IPS-15b (cell line): ENCODE measurements around the gene PRM3.
"Not testable (repeated sequence)": the region's sequence is repeated elsewhere in the genome, so short reads cannot be mapped to it uniquely, and the experiment has no call there.

Experiments used
- H3K27me3 ChIP-seq: one replicate; pipeline ENCODE4 v1.6.1; 2013; ENCODE audit warnings: low read length; ENCODE audit not compliant: control insufficient read depth, insufficient read depth
- H3K36me3 ChIP-seq: one replicate; pipeline ENCODE4 v1.6.1; 2013; ENCODE audit warnings: low read length; ENCODE audit not compliant: control insufficient read depth, insufficient read depth
- H3K4me1 ChIP-seq: one replicate; pipeline ENCODE4 v1.6.1; 2013; ENCODE audit warnings: mild to moderate bottlenecking, low read length; ENCODE audit not compliant: control insufficient read depth, insufficient read depth
- H3K4me3 ChIP-seq: one replicate; pipeline ENCODE4 v1.5.1; 2013; ENCODE audit warnings: low read depth, low read length
- H3K9ac ChIP-seq: one replicate; pipeline ENCODE4 v1.6.1; 2013; ENCODE audit warnings: low read depth, mild to moderate bottlenecking, low read length
- H3K9me3 ChIP-seq: one replicate; pipeline ENCODE4 v1.6.1; 2013; ENCODE audit warnings: mild to moderate bottlenecking, low read length; ENCODE audit not compliant: control insufficient read depth, insufficient read depth

The PRM3 gene

DNA sequence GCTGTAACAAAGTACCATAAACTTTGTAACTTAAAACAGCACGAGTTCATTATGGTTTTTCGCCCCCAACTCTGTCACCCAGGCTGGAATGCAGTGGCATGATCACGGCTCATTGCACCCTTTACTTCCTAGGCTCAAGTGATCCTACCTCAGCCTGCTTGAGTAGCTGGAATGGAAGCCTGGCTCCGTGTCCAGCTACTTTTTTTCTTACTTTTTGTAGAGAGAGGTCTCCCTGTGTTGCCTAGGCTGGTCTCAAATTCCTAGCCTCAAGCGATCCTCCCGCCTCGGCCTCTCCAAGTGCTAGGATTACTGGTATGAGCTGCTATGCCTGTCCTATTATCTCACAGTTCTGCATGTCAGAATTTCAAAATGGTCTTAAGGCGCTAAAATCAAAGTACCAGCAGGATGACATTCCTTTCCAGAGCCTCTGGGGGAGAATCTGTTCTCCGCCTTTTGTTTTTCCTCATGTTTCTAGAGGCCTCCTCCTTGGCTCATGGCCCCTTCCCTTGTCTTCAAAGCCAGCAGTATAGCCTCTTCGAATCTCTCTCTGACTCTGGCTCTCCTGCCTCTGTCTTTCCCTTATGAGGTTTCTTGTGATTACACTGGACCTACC is 17.8 kb upstream of the PRM3 start:
- no peak overlapping the region for H3K9ac ChIP-seq
- H3K4me3 ChIP-seq, result no peak overlapping the region
- H3K9me3 ChIP-seq, result no peaks in the 10 kb centered on the region

GRCh38 chr16:11290102-11290893 is 16.9 kb upstream of the PRM3 start:
- Histone ChIP-seq H3K36me3 (no peaks in the 10 kb centered on the region), H3K4me3 (no peak overlapping the region), H3K9me3 (no peaks in the 10 kb centered on the region), H3K9ac (no peak overlapping the region), H3K27me3 (no peaks in the 10 kb centered on the region), H3K4me1 (no peaks in the 10 kb centered on the region)

More for the DNA sequence above, 17.8 kb upstream of the PRM3 start:
- Histone ChIP-seq H3K4me1 (no peaks in the 10 kb centered on the region), H3K27me3 (no peaks in the 10 kb centered on the region), H3K36me3 (no peaks in the 10 kb centered on the region)

- H3K9ac ChIP-seq, H3K4me1 ChIP-seq, H3K36me3 ChIP-seq, H3K9me3 ChIP-seq, H3K4me3 ChIP-seq, H3K27me3 ChIP-seq: not testable (repeated sequence)
Observed at GRCh38 chr16:11289696-11290095, 16.3 kb upstream of the PRM3 start.

DNA sequence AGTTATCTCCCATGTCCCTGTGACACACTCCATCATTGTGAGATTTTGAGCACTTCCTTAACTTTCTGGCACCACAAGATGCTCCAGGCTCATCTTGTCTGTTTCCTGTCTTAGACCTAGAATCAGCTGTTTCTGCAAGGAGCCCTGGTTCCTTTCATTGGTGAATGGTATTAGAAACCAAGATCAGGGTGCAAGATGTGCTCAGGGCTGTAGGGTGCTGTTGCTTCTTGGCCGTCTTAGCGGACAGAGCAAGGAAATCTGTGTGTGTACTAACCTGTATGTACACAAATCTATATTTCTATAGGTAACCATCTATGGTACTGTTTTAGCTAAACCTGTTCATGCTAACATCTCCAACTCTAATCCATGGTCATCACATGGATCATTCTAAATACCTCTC is 15.8 kb upstream of the PRM3 start:
- H3K4me3 ChIP-seq, result no peak overlapping the region
- no peaks in the 10 kb centered on the region for H3K36me3 ChIP-seq
- no peak overlapping the region for H3K9ac ChIP-seq
- H3K4me1 ChIP-seq, result no peaks in the 10 kb centered on the region
- H3K9me3 ChIP-seq, result no peaks in the 10 kb centered on the region
- no peaks in the 10 kb centered on the region for H3K27me3 ChIP-seq

DNA sequence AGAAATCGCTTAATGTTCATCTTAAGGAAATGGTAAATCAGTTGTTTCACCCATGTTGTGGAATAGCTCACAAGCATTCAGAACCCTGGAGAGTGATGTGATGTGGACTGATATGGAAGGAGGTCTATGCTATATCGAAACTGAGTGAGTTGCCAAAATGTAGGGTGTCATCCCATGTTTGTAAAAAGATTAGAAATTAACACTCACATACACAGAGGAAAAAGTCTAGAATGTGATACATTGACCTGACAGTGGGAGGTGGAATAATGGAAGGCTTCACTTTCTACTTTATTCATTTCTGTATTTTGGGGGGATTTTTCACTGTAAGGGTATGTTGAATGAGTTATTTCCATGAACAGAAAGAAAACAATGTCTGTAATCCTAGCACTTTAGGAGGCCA is 12.4 kb upstream of the PRM3 start:
- H3K27me3 ChIP-seq, result no peaks in the 10 kb centered on the region
- no peak overlapping the region for H3K9ac ChIP-seq
- no peak overlapping the region for H3K4me3 ChIP-seq
- H3K9me3 ChIP-seq, result no peaks in the 10 kb centered on the region
- no peaks in the 10 kb centered on the region for H3K36me3 ChIP-seq
- H3K4me1 ChIP-seq, result no peaks in the 10 kb centered on the region

DNA sequence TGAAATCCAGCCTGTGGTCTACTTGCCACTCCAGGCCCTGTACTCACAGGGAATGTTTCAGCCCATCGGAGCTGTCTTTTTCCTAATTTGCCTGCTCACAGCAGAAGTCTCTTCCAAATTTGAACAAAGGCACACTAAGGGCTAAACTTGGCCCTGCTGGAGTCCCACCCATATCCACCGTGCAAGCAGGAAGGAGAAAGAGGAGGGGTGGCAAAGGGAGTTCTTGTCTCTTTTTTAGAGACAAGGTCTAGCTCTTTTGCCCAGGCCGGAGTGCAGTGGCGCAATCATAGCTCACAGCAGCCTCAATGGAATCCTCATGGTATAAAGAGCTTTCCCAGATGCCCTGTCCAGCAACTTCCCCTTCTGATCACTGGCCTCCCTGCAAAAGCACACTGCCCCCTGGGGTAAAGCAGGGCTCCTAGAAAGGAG is 10.4 kb upstream of the PRM3 start:
- Histone ChIP-seq H3K9ac (no peak overlapping the region), H3K9me3 (no peaks in the 10 kb centered on the region), H3K4me3 (no peak overlapping the region)

DNA sequence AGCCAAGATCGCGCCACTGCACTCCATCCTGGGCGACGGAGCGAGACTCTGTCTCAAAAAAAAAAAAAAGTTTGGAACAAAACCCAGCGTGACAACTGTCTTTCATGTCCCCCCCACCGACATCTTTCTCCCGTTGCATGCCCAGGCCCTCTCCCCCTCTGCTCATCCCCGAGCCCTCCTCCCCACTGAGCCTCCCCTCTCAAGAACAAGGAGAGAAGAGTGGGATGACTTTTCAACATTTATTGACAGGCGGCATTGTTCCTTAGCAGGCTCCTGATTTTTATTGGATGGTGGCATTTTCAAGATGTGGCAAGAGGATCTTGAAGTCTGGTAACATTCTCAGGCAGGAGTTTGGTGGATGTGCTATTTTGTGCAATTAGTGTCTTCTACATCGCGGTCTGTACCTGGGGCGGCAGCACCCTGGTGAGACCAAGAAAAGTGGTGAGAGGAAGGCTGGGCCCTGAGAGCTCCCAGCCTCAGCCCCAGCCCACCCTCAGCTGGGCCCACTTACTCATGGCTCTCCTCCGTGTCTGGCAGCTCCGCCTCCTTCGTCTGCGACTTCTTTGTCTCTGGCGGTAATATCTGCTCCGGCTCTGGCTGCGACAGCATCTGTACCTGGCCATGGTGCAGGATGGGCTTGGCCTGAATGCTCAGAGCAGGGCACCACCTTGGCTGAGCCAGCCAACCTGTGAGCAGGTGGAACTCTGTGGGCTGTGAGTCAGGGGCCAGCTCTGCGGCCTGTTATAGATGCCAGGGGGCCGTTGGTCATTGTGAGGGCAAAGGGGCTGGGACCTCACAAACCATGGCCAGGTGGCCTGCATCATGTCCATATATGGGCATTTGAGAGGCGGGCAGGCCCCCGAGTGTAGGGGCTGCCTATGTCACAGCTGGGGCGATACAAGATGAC is 7.4 kb upstream of the PRM3 start, which contains the start of gene PRM1:
TSS of gene PRM1 (minus strand) at position 715 of the 907 bp plus-strand sequence. CDS start at position 623, 92 bp downstream.
- Histone ChIP-seq H3K9ac (no peak within 1 kb of the TSS), H3K27me3 (no peaks in the 10 kb centered on the region), H3K4me3 (no peak within 1 kb of the TSS), H3K36me3 (no peaks in the 10 kb centered on the region), H3K4me1 (no peaks in the 10 kb centered on the region), H3K9me3 (no peaks in the 10 kb centered on the region)

More for the DNA sequence above, 10.4 kb upstream of the PRM3 start:
- Histone ChIP-seq H3K4me1 (no peaks in the 10 kb centered on the region), H3K27me3 (no peaks in the 10 kb centered on the region), H3K36me3 (no peaks in the 10 kb centered on the region)

GRCh38 chr16:11278681-11279628 is 5.5 kb upstream of the PRM3 start:
- H3K27me3 ChIP-seq, result no peaks in the 10 kb centered on the region
- no peak overlapping the region for H3K4me3 ChIP-seq
- no peaks in the 10 kb centered on the region for H3K36me3 ChIP-seq
- no peaks in the 10 kb centered on the region for H3K9me3 ChIP-seq
- H3K4me1 ChIP-seq, result no peaks in the 10 kb centered on the region
- H3K9ac ChIP-seq, result no peak overlapping the region

DNA sequence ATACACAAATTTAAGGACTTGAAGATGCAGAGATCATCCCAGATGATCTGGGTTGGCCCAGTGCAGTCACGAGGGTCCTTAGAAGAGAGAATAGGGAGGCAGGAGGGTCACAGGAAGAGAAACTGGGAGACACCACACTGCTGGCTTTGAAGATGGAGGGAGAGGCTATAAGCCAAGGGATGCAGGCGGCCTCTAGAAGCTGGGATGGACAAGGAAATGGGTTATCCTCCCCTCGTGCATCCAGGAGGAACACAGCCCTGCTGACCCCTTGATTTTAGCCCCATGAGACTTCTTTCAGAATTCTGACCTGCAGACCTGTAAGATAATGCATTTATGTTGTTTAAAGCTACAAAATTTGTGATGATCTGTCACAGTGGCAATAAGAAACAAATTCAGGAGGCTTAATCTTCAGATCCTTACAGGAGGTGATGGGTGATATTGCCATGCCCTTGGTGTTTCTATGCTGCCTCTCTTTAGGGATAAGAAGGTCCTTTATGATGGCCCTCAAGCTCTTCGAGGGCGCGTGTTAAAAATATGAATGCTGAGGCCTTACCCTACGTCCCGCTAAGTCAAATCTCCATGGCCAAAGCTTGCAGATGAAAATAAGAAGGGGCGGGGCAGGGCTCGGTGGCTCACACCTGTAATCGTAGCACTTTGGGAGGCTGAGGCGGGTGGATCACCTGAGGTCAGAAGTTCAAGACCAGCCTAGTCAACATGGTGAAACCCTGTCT is 4.3 kb upstream of the PRM3 start:
- H3K4me3 ChIP-seq, result no peak overlapping the region
- H3K36me3 ChIP-seq, result no peaks in the 10 kb centered on the region
- no peaks in the 10 kb centered on the region for H3K9me3 ChIP-seq
- no peak overlapping the region for H3K9ac ChIP-seq
- no peaks in the 10 kb centered on the region for H3K27me3 ChIP-seq
- H3K4me1 ChIP-seq, result no peaks in the 10 kb centered on the region

DNA sequence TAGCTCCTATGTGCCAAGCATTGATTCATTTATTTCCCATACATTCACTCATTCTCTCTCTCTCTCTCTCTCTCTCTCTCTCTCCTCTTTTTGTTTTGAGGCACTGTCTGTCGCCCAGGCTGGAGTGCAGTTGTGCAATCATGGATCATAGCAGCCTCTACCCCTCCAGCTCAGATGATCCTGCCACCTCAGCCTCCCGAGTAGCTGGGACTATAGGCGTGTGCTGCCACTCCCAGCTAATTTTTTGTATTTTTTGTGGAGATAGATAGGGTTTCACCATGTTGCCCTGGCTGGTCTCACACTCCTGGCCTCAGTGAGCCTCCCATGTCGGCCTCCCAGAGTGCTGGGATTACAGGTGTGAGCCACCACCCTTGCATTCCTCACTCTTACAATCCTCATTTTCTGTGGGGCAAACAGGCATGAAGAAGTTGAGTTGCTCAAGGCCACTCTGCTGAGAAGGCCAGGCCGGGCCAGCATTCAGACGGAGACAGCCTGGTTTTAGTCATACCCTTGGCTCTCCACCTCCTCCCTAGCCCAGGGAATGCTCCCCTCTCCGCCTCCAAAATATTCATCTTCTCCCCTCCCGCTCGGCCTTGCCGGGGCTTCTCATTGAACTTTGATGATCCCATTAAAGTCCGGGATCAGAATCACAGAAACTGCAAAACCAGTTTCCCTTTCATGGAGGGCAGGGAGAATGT is 3.6 kb upstream of the PRM3 start:
- H3K36me3 ChIP-seq, result no peaks in the 10 kb centered on the region
- no peaks in the 10 kb centered on the region for H3K9me3 ChIP-seq
- no peak overlapping the region for H3K4me3 ChIP-seq
- no peak overlapping the region for H3K9ac ChIP-seq
- no peaks in the 10 kb centered on the region for H3K27me3 ChIP-seq
- no peaks in the 10 kb centered on the region for H3K4me1 ChIP-seq
